ENCODE results near the gene U2AF2. TPM values are rescaled to one million over a fixed set of nuclear protein-coding genes. Genes with fewer than 3 reads are reported as not detected.

U2AF2 gene
- total and polyA plus RNA-seq, 5 donors from 2014 or later: 7.2 to 283 (median 8.8) TPM

DNA sequence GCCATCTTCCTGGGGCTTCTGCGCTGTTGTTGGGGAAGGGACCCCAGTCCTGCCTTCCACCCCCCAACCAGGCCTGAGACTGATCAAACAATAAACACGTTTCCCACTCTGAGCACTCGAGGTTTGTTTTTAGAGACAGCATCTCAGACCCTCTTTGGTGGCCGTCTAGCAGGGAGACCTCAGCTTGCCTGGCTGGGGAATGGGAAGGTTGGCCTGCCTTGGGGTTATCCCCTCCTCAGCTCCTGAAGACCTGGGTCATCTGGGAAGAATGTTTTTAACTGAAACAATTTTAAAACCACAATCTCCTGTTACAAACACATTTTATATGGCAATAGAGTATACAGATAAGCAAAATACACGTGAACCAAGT, 9.3 kb upstream of the U2AF2 start:
- no peaks in the 10 kb centered on the region for H3K9me3 Mint-ChIP-seq
- H3K4me1 Mint-ChIP-seq: peaks cover 0 to 60% (median 28%) of the 10 kb centered on the region in 4 donors
- no peak overlapping the region for H3K4me3 ChIP-seq (ENCODE audit: low read depth, low read length)
- H3K27ac Mint-ChIP-seq: peak overlapping the region in 1 of 3 donors; percentile 20
- peaks cover 62% of the 10 kb centered on the region for H3K4me1 ChIP-seq (ENCODE audit: control insufficient read depth, insufficient read depth, low read length, poor library complexity, severe bottlenecking)
- peaks cover 8% of the 10 kb centered on the region for H3K36me3 ChIP-seq (ENCODE audit: control insufficient read depth, insufficient read depth, low read length)
- H3K36me3 Mint-ChIP-seq: no peaks in the 10 kb centered on the region
- peak overlapping the region; percentile 65 to 93 (median 84) for H3K4me3 Mint-ChIP-seq
- H3K27me3 ChIP-seq (ENCODE audit: control insufficient read depth, insufficient read depth, low read length): no peaks in the 10 kb centered on the region
- H3K9me3 ChIP-seq (ENCODE audit: control insufficient read depth in 2 of 2, low read length in 2 of 2): no peaks in the 10 kb centered on the region
- peaks cover 6% of the 10 kb centered on the region for H3K27me3 Mint-ChIP-seq
- ATAC-seq (ENCODE audit: low read depth in 2 of 2) (no peak), DNase-seq (no peak)
- H3K27ac ChIP-seq (ENCODE audit: insufficient read depth, low read length, poor library complexity, severe bottlenecking): no peak overlapping the region

DNA sequence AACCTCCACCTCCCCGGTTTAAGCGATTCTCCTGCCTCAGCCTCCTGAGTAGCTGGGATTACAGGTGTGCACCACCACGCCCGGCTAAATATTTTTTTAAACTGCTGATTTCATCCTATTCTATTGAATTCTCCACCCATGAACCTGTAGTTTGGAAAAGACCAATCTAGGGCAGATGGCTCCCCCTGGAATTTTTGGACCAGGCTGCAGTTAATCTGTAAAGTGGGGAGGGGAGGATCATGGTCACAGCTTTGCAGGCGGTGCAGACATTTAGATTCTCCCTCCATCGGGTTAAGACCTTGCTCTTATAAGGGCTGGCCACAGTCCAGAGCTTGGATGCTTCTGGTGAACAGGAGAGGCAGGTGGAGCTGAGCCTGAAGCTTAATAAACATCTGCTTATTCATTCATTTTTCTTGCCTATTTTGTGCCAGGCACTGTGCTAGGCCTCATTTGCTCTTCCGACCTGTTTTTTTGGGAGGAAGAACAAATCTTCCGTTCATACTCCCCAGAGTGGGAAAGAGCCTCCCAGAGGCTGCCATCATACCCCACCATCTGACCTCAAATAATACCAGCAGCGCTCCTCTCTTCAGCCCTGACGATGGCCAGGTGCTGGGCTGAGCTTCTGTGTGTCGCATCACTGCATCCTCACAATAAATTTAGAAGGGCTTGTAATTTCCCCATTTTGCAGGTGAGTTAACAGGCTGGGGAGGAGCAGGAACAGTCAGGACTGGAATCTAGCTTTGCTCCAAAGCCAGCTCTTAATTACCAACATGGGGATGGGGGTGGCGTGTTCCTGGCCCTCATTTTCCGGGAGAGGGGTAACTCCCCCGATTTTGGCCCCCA, 7.7 kb upstream of the U2AF2 start:
- H3K4me1 ChIP-seq (ENCODE audit: control insufficient read depth, insufficient read depth, low read length, poor library complexity, severe bottlenecking): peaks cover 47% of the 10 kb centered on the region
- H3K4me1 Mint-ChIP-seq: peaks cover 0 to 50% (median 20%) of the 10 kb centered on the region in 4 donors
- H3K36me3 Mint-ChIP-seq: no peaks in the 10 kb centered on the region

DNA sequence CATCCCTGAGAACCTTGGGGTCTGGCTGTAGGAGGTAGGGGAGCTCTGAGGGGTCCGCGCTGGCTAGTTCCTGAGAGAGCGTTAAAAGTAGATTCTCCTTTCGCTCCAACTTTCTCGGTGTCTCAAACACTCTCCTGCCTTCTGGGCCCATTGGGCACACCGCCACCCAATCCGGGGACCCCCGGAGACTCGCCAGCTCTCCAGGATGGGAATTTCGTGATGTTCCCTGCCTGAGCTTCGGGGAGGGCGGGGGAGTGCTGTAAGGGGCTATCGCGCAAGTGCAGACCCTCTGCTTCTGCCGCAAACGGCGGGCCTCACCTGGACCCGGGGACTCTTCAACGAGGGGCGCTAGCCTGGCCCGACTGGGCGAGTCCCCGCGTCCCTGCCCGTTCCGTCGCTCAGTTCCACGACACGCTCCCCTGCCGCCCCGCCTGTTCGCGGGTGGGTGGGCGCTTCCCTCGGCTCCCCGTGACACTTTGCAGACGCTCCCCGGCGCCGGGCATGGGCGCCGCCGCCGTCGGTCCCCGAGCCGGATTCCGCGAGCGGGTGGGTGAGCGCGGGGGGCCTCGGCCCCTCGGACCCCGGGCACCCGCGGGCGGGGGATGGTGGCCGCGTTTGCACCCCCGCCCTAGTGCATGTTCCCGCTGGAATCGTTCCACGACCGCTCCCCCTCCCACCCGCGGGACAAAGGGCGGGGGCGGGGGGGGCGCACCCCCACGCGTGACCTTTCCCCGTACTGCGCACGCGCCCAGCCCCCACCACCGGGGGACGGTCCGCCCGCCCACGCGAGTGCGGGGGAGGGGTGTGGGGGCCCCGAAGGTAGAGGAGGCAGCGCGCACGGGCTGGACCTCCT, 6.9 kb upstream of the U2AF2 start, which contains the start of gene CCDC106:
Gene CCDC106, plus strand, starts transcription at position 481 of the 853 bp plus-strand sequence. CDS start 835 bp downstream, outside the sequence.
- no peaks in the 10 kb centered on the region for H3K36me3 Mint-ChIP-seq
- DNase-seq (peak in 2 of 3 donors; percentile 39 to 55), ATAC-seq (ENCODE audit: low read depth in 2 of 2) (peak in 1 of 2 donors; percentile 20)

More for the DNA sequence above, 7.7 kb upstream of the U2AF2 start:
- ATAC-seq (ENCODE audit: low read depth in 2 of 2) (no peak), DNase-seq (no peak)
- peak overlapping the region; percentile 26 for H3K4me3 ChIP-seq (ENCODE audit: low read depth, low read length)
- H3K9me3 ChIP-seq (ENCODE audit: control insufficient read depth in 2 of 2, low read length in 2 of 2): no peaks in the 10 kb centered on the region
- H3K27me3 Mint-ChIP-seq: peaks cover 6% of the 10 kb centered on the region
- H3K9me3 Mint-ChIP-seq: no peaks in the 10 kb centered on the region
- peak overlapping the region; percentile 79 to 90 (median 85) for H3K4me3 Mint-ChIP-seq
- peak overlapping the region in 2 of 3 donors; percentile 38 to 62 for H3K27ac Mint-ChIP-seq
- peak overlapping the region; percentile 55 for H3K27ac ChIP-seq (ENCODE audit: insufficient read depth, low read length, poor library complexity, severe bottlenecking)
- no peaks in the 10 kb centered on the region for H3K27me3 ChIP-seq (ENCODE audit: control insufficient read depth, insufficient read depth, low read length)
- H3K36me3 ChIP-seq (ENCODE audit: control insufficient read depth, insufficient read depth, low read length): peaks cover 8% of the 10 kb centered on the region

DNA sequence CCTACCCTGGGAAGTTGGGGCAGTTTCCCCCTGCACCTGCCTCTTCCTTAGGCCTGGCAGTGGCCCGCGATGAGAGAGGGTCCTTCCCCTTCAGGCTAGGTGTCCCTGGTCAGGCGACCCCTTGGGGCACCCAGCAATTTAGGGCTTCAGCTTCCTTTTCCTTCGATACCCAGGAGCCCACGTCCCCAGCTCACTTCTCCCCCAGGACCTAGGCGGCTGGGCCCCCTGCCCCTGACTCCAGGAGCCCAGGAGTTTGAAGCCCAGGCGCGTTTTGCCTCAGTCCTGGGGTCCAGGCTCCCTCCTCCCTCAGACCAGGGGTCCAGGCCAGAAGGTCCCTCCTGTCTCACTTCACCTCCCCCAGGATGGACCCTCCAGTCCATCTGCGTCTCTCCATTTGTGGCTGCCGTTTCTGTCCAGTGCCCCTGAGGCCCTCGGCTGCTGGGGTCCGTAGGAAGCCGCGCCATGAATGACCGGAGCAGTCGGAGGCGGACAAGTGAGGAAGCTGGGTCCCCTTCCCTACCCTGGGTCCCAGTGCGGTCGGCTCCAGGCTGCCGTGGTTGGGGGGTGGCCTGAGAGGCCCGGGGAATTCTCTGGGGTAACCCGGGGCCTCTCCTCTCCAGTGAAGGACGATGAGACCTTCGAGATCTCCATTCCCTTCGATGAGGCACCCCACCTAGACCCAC, 6.1 kb upstream of the U2AF2 start:
- H3K4me3 ChIP-seq (ENCODE audit: low read depth, low read length): no peak overlapping the region
- peaks cover 4% of the 10 kb centered on the region for H3K27me3 Mint-ChIP-seq
- H3K4me1 Mint-ChIP-seq: peaks cover 0 to 44% (median 14%) of the 10 kb centered on the region in 4 donors
- H3K4me3 Mint-ChIP-seq: peak overlapping the region; percentile 32 to 79 (median 74)
- H3K9me3 Mint-ChIP-seq: no peaks in the 10 kb centered on the region
- ATAC-seq (ENCODE audit: low read depth in 2 of 2) (no peak), DNase-seq (no peak)
- H3K4me1 ChIP-seq (ENCODE audit: control insufficient read depth, insufficient read depth, low read length, poor library complexity, severe bottlenecking): peaks cover 35% of the 10 kb centered on the region
- H3K27ac ChIP-seq (ENCODE audit: insufficient read depth, low read length, poor library complexity, severe bottlenecking): no peak overlapping the region
- H3K36me3 ChIP-seq (ENCODE audit: control insufficient read depth, insufficient read depth, low read length): peaks cover 8% of the 10 kb centered on the region
- H3K27ac Mint-ChIP-seq: no peak overlapping the region
- H3K27me3 ChIP-seq (ENCODE audit: control insufficient read depth, insufficient read depth, low read length): no peaks in the 10 kb centered on the region
- no peaks in the 10 kb centered on the region for H3K9me3 ChIP-seq (ENCODE audit: control insufficient read depth in 2 of 2, low read length in 2 of 2)
- no peaks in the 10 kb centered on the region for H3K36me3 Mint-ChIP-seq

More for the DNA sequence above, 6.9 kb upstream of the U2AF2 start, which contains the start of gene CCDC106:
- Mint-ChIP-seq H3K4me3 (peak within 1 kb of the TSS; percentile 79 to 90 (median 85)), H3K27me3 (peaks cover 6% of the 10 kb centered on the region), H3K9me3 (no peaks in the 10 kb centered on the region), H3K4me1 (peaks cover 0 to 46% (median 18%) of the 10 kb centered on the region in 4 donors), H3K27ac (peak within 1 kb of the TSS in 2 of 3 donors; percentile 38 to 62)
- Histone ChIP-seq H3K9me3 (ENCODE audit: control insufficient read depth in 2 of 2, low read length in 2 of 2) (no peaks in the 10 kb centered on the region), H3K4me3 (ENCODE audit: low read depth, low read length) (peak within 1 kb of the TSS; percentile 26), H3K27ac (ENCODE audit: insufficient read depth, low read length, poor library complexity, severe bottlenecking) (peak within 1 kb of the TSS; percentile 55), H3K36me3 (ENCODE audit: control insufficient read depth, insufficient read depth, low read length) (peaks cover 8% of the 10 kb centered on the region), H3K4me1 (ENCODE audit: control insufficient read depth, insufficient read depth, low read length, poor library complexity, severe bottlenecking) (peaks cover 39% of the 10 kb centered on the region), H3K27me3 (ENCODE audit: control insufficient read depth, insufficient read depth, low read length) (no peaks in the 10 kb centered on the region)

DNA sequence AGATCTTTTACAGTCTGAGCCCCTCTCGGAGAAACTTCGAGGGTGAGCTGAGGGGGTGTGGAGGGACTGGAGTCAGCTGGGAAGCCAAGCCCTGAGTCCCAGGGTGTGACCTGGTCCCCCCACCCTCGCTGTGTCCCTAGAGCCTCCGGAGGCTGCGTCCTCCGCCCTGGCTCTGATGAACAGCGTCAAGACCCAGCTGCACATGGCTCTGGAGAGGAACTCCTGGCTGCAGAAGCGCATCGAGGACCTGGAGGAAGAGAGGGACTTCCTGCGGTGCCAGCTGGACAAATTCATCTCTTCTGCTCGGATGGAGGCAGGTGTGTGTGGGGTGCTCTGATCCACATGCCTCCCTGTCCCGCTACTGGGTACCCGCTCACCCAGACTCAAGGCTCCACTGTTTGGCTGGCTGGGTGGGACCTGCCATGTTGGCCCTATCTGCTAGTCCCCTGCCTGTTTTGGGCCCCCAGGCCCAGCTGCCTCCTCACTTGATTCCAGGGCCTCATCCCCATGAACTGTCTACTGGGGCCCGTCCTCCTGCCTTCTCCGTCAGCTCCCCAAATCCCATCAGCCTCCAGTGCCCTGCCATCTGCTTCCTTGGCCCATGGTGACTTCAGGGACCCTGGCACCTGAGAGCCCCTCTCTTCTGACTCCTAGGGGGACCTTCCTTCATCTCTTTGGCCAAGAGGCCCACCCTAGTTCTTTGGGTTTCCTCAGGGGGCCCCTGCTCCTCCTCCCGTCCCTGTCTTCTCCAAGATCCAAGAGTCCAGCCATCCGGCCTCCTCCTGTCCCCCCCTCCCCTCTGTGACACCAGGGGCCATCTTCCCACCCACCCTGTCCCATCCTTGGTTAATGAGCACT, 5.3 kb upstream of the U2AF2 start:
- H3K27me3 Mint-ChIP-seq: peaks cover 12% of the 10 kb centered on the region
- H3K36me3 Mint-ChIP-seq: no peaks in the 10 kb centered on the region
- DNase-seq (no peak), ATAC-seq (ENCODE audit: low read depth in 2 of 2) (no peak)
- peaks cover 27% of the 10 kb centered on the region for H3K4me1 ChIP-seq (ENCODE audit: control insufficient read depth, insufficient read depth, low read length, poor library complexity, severe bottlenecking)
- H3K27ac Mint-ChIP-seq: peak overlapping the region in 1 of 3 donors; percentile 56
- H3K4me3 Mint-ChIP-seq: peak overlapping the region; percentile 55 to 84 (median 76)
- H3K9me3 ChIP-seq (ENCODE audit: control insufficient read depth in 2 of 2, low read length in 2 of 2): no peaks in the 10 kb centered on the region
- H3K4me1 Mint-ChIP-seq: peaks cover 0 to 38% (median 11%) of the 10 kb centered on the region in 4 donors
- H3K27me3 ChIP-seq (ENCODE audit: control insufficient read depth, insufficient read depth, low read length): no peaks in the 10 kb centered on the region
- no peak overlapping the region for H3K4me3 ChIP-seq (ENCODE audit: low read depth, low read length)
- peaks cover 0 to 2% (median 0%) of the 10 kb centered on the region in 7 donors for H3K9me3 Mint-ChIP-seq
- peaks cover 8% of the 10 kb centered on the region for H3K36me3 ChIP-seq (ENCODE audit: control insufficient read depth, insufficient read depth, low read length)
- no peak overlapping the region for H3K27ac ChIP-seq (ENCODE audit: insufficient read depth, low read length, poor library complexity, severe bottlenecking)

DNA sequence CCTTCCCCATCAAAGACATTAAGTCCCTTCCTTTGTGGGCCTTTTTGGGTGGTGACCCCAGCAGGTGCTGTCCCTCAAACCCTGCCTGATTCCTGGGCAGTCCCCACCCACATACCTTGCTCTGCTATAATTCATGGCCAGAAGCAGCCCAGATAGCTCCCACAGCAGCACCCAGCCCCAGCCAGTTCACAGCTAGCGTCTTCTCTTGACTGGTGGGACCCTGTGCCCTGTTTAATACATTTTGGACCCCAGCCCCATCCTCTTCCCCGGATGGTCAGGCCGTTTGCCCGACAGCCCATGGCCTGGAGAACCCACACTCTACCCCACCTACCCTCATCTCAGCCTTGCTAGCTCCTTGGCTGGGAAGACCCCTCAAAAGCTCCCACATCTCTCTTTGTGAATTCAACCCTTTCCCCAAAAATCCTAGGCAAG, 4.7 kb upstream of the U2AF2 start:
- peaks cover 14% of the 10 kb centered on the region for H3K27me3 Mint-ChIP-seq
- H3K27ac ChIP-seq (ENCODE audit: insufficient read depth, low read length, poor library complexity, severe bottlenecking): no peak overlapping the region
- no peak overlapping the region for H3K4me3 ChIP-seq (ENCODE audit: low read depth, low read length)
- peak overlapping the region in 2 of 3 donors; percentile 56 to 62 for H3K27ac Mint-ChIP-seq
- no peaks in the 10 kb centered on the region for H3K9me3 ChIP-seq (ENCODE audit: control insufficient read depth in 2 of 2, low read length in 2 of 2)
- H3K9me3 Mint-ChIP-seq: peaks cover 0 to 2% (median 0%) of the 10 kb centered on the region in 7 donors
- no peak for DNase-seq
- H3K4me3 Mint-ChIP-seq: peak overlapping the region; percentile 55 to 76 (median 64)
- H3K36me3 Mint-ChIP-seq: no peaks in the 10 kb centered on the region
- peaks cover 0 to 36% (median 11%) of the 10 kb centered on the region in 4 donors for H3K4me1 Mint-ChIP-seq
- ATAC-seq (ENCODE audit: low read depth in 2 of 2): no peak
- no peaks in the 10 kb centered on the region for H3K27me3 ChIP-seq (ENCODE audit: control insufficient read depth, insufficient read depth, low read length)
- H3K4me1 ChIP-seq (ENCODE audit: control insufficient read depth, insufficient read depth, low read length, poor library complexity, severe bottlenecking): peaks cover 21% of the 10 kb centered on the region
- H3K36me3 ChIP-seq (ENCODE audit: control insufficient read depth, insufficient read depth, low read length): peaks cover 4% of the 10 kb centered on the region
